Measurements from ENCODE around the gene SRPX.

SRPX gene

GRCh38 chrX:38249965-38250364 is 29.3 kb upstream of the SRPX start:
- no peak for DNase-seq
- no peaks in the 10 kb centered on the region for H3K9me3 ChIP-seq (ENCODE audit: severe bottlenecking)
- no peak for TF ChIP-seq CTCF (IDR thresholded peaks at IDR 0.05; ENCODE audit: low read depth, low read length)

GRCh38 chrX:38247051-38247450 is 26.4 kb upstream of the SRPX start:
- DNase-seq, result no peak
- Histone ChIP-seq H3K9me3 (ENCODE audit: severe bottlenecking) (no peaks in the 10 kb centered on the region), H3K27ac (no peak overlapping the region), H3K36me3 (no peaks in the 10 kb centered on the region), H3K27me3 (ENCODE audit: insufficient read depth, low read depth, severe bottlenecking) (peaks cover 3% of the 10 kb centered on the region), H3K4me3 (ENCODE audit: low read depth, low read length) (no peak overlapping the region)
- no peak for TF ChIP-seq CTCF (IDR thresholded peaks at IDR 0.05; ENCODE audit: low read depth, low read length)

More at GRCh38 chrX:38249965-38250364, 29.3 kb upstream of the SRPX start:
- Histone ChIP-seq H3K4me3 (ENCODE audit: low read depth, low read length) (no peak overlapping the region), H3K27ac (no peak overlapping the region), H3K27me3 (ENCODE audit: insufficient read depth, low read depth, severe bottlenecking) (peaks cover 3% of the 10 kb centered on the region), H3K36me3 (no peaks in the 10 kb centered on the region)

GRCh38 chrX:38240541-38240940 is 19.9 kb upstream of the SRPX start:
- no peak for TF ChIP-seq CTCF (IDR thresholded peaks at IDR 0.05; ENCODE audit: low read depth, low read length)
- no peaks in the 10 kb centered on the region for H3K36me3 ChIP-seq
- H3K9me3 ChIP-seq (ENCODE audit: severe bottlenecking), result no peaks in the 10 kb centered on the region
- no peak for DNase-seq
- H3K4me3 ChIP-seq (ENCODE audit: low read depth, low read length), result no peak overlapping the region
- peaks cover 3% of the 10 kb centered on the region for H3K27me3 ChIP-seq (ENCODE audit: insufficient read depth, low read depth, severe bottlenecking)
- no peak overlapping the region for H3K27ac ChIP-seq

- no peak for DNase-seq
- Histone ChIP-seq H3K36me3 (no peaks in the 10 kb centered on the region), H3K27me3 (ENCODE audit: insufficient read depth, low read depth, severe bottlenecking) (no peaks in the 10 kb centered on the region), H3K27ac (no peak overlapping the region), H3K4me3 (ENCODE audit: low read depth, low read length) (no peak overlapping the region), H3K9me3 (ENCODE audit: severe bottlenecking) (no peaks in the 10 kb centered on the region)
- TF ChIP-seq CTCF (IDR thresholded peaks at IDR 0.05; ENCODE audit: low read depth, low read length), result no peak
Observed at GRCh38 chrX:38236901-38237615, 16.4 kb upstream of the SRPX start.

- Histone ChIP-seq H3K27ac (no peak overlapping the region), H3K4me3 (ENCODE audit: low read depth, low read length) (no peak overlapping the region), H3K9me3 (ENCODE audit: severe bottlenecking) (no peaks in the 10 kb centered on the region), H3K27me3 (ENCODE audit: insufficient read depth, low read depth, severe bottlenecking) (no peaks in the 10 kb centered on the region), H3K36me3 (no peaks in the 10 kb centered on the region)
- DNase-seq, result no peak
- no peak for TF ChIP-seq CTCF (IDR thresholded peaks at IDR 0.05; ENCODE audit: low read depth, low read length)
Observed at GRCh38 chrX:38233891-38234667, 13.4 kb upstream of the SRPX start.
